Measurements from ENCODE around the gene OR52B2.
"Not testable (repeated sequence)": the region's sequence is repeated elsewhere in the genome, so short reads cannot be mapped to it uniquely, and the experiment has no call there.

The OR52B2 gene

DNA sequence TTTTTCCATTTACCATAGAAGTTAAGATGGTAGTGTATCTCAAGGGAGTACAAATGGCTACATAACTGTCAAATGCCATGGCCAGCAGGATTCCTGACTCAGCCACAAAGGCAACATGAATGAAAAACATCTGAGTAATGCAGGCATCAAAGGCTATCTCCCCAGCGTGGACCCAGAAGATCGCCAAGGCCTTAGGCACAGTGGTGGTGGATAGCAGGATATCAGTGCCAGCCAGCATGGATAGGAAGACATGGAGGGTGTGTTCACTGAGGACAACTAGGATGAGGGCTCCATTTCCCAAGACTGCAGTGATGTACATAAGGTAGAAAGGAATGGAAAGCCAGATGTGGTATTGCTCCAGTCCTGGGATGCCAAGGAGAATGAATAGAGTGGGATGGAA is 18.0 kb downstream of the OR52B2 start:
- no peak for DNase-seq

- no peak for DNase-seq
Measured at GRCh38 chr11:6151117-6151516, 19.0 kb downstream of the OR52B2 start.

GRCh38 chr11:6143737-6144136 is 26.4 kb downstream of the OR52B2 start:
- DNase-seq = not testable (repeated sequence)

GRCh38 chr11:6142936-6143335 is 27.2 kb downstream of the OR52B2 start:
- no peak for DNase-seq

DNA sequence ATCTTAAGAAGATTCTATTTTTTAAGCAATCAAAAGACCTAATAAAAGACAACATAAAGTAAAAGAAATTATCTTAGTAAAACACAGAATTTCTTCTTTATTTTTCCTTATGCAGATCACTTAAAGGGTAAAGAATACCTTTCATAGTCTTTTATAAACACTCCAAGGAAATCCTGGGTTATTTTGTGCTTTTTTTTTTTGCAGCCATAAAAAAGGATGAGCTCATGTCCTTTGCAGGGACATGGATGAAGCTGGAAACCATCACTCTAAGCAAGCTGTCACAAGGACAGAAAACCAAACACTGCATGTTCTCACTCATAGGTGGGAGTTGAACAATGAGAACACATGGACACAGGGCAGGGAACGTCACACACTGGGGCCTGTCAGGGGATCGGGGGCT is 34.2 kb downstream of the OR52B2 start:
- not testable (repeated sequence) for DNase-seq

DNA sequence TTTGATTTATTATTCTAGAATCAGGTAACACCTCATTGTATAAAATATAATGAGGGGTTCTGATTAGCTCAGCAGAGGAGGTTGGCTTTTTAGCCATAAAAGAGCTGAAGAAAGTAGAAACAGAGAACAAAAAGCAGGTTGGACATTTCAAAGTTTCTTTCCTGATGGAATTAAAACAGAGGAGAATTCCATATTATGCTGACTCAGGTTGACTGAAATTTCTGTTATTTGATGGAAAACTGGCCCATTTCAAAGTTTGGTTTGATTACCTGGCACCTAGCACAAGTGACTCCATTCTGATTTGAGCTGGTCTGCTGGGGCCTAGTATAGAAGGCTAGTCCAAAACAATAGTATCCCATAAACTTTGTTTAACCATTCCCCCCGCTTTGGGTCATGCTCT is 37.7 kb downstream of the OR52B2 start:
- DNase-seq = no peak

GRCh38 chr11:6129635-6130034 is 40.5 kb downstream of the OR52B2 start:
- no peak for DNase-seq

GRCh38 chr11:6129011-6129410 is 41.1 kb downstream of the OR52B2 start:
- DNase-seq = no peak

DNA sequence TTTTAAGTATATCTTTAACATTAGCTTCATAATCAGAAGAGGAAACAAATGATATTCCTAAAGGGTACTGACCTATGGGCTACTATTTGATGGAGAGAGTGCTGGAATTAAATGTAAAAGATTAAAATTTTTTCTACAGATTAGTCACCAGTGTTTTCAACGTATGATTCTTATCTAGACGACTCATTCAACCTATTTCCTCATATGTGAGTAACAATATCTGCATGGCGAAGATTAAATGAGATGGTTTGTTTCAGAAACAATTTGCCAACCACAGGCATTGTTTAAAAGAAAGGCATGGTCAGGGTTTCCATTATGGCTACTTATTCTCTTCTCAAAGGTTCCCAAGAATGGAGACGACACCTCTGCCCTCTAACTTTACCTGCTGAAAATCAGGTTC is 42.2 kb downstream of the OR52B2 start:
- DNase-seq = no peak

DNA sequence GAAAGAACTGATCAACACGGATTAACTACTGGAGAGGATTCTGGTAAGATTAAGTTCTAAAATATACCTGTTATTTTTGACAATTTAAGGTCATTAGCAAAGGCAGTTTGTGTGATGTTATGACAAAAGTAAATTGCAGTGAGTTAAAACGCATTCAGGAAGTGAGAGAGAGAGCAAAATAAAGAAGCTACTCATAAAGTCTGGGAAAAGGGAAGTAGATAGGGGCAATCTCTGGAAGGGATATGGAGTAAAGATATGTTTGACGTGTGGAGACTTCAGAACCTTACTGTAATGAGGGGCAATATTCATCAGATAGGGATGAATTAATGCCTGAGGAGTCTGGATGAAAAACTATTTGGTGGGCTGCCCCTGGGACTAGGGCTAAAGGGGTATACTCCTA is 45.9 kb downstream of the OR52B2 start:
- no peak for DNase-seq
